HepG2 (cell line): Measurements from ENCODE around the gene NCOA7. TPM values are rescaled to one million over a fixed set of nuclear protein-coding genes. Genes with fewer than 3 reads are reported as not detected.

Source experiments
- CHCHD3 ChIP-seq: sonication (generic); formaldehyde crosslinking; IDR thresholded peaks from 2 replicates; pipeline ENCODE4 v1.8.0; 2022; ENCODE audit warnings: mild to moderate bottlenecking, missing genetic modification reagents, moderate library complexity
- FOXC1 ChIP-seq: sonication (generic); formaldehyde crosslinking; IDR thresholded peaks from 2 replicates; pipeline ENCODE4 v1.8.0; 2022; ENCODE audit warnings: mild to moderate bottlenecking, missing genetic modification reagents, borderline replicate concordance
- FOXM1 ChIP-seq: sonication (generic); formaldehyde crosslinking; IDR thresholded peaks from 2 replicates; pipeline ENCODE4 v1.5.0; 2020; ENCODE audit warnings: missing genetic modification reagents
- HES4 ChIP-seq: sonication (generic); formaldehyde crosslinking; IDR thresholded peaks from 2 replicates; pipeline ENCODE4 v1.9.0; 2021; ENCODE audit warnings: mild to moderate bottlenecking, missing genetic modification reagents, borderline replicate concordance
- KMT2B ChIP-seq: IDR thresholded peaks from 2 replicates; pipeline ENCODE4 v1.6.1; 2016; ENCODE audit warnings: missing genetic modification reagents, missing compliant biosample characterization
- NFE2L1 ChIP-seq: sonication (generic); formaldehyde crosslinking; IDR thresholded peaks from 2 replicates; pipeline ENCODE4 v1.4.0; 2020; ENCODE audit warnings: missing genetic modification reagents, mild to moderate bottlenecking, borderline replicate concordance
- NFYC ChIP-seq: IDR thresholded peaks from 2 replicates; pipeline ENCODE4 v1.6.1; 2016; ENCODE audit warnings: missing genetic modification reagents, missing compliant biosample characterization
- RELA ChIP-seq: sonication (generic); formaldehyde crosslinking; IDR thresholded peaks from 2 replicates; pipeline ENCODE4 v1.4.0; 2020; ENCODE audit warnings: missing genetic modification reagents
- SRSF1 ChIP-seq: fragments of 200-400 bp; formaldehyde crosslinking; optimal IDR thresholded peaks from 2 replicates; pipeline ENCODE3; 2017; ENCODE audit warnings: mild to moderate bottlenecking, low read depth, low read length, moderate library complexity
- ZFP90 ChIP-seq: sonication (generic); formaldehyde crosslinking; IDR thresholded peaks from 2 replicates; pipeline ENCODE4 v1.8.0; 2022; ENCODE audit warnings: missing genetic modification reagents, mild to moderate bottlenecking, inconsistent platforms, borderline replicate concordance
- ZNF558 ChIP-seq: sonication (generic); formaldehyde crosslinking; IDR thresholded peaks from 2 replicates; pipeline ENCODE4 v1.9.0; 2022; ENCODE audit warnings: mild to moderate bottlenecking, missing genetic modification reagents, borderline replicate concordance
- ZNF83 ChIP-seq: sonication (generic); formaldehyde crosslinking; IDR thresholded peaks from 2 replicates; pipeline ENCODE4 v1.4.0; 2020; ENCODE audit warnings: missing genetic modification reagents, mild to moderate bottlenecking, borderline replicate concordance
- polyA plus RNA-seq, 8 experiments: library from polyadenylated mRNA; depleted of rRNA in 3 of 8; stranded (reverse) in 7 of 8; unstranded in 1 of 8; fragments of >200 nt; fragmentation: Illumina TruSeq in 4 of 8; extraction: Trizol in 4 of 8; gene quantifications; 2 replicates each; pipeline versions ENCODE4 v1.2.1 to v1.2.3, GENCODE V29; 2011 to 2016; ENCODE audit warnings: low read depth in 4 of 8, missing spikeins in 1 of 8, mixed read lengths in 1 of 8; ENCODE audit not compliant: insufficient read depth in 1 of 8
- total RNA-seq, 5 experiments: library from RNA; depleted of rRNA; stranded (reverse); fragments of >200 nt; fragmentation: Illumina TruSeq; extraction: Trizol; gene quantifications; 2 replicates each; pipeline ENCODE4 v1.2.3, GENCODE V29; 2016; ENCODE audit warnings: low read depth in 1 of 5
- TF ChIP-seq, protein P1 (sequence below), 2 experiments: sonication (generic) in 1 of 2; formaldehyde crosslinking in 1 of 2; IDR thresholded peaks; 2 replicates each; pipeline versions ENCODE4 v1.6.1 to v1.9.0; 2014 to 2022; ENCODE audit warnings: antibody characterized with exemption in 1 of 2, borderline replicate concordance in 1 of 2, inconsistent platforms in 1 of 2, low read depth in 1 of 2, missing genetic modification reagents in 1 of 2
- TF ChIP-seq, protein P2 (sequence below): sonication (generic); formaldehyde crosslinking; IDR thresholded peaks from 2 replicates; pipeline ENCODE4 v1.4.0; 2020; ENCODE audit warnings: missing genetic modification reagents
- TF ChIP-seq, protein P3 (sequence below): sonication (generic); formaldehyde crosslinking; IDR thresholded peaks from 2 replicates; pipeline ENCODE4 v1.5.1; 2020; ENCODE audit warnings: missing genetic modification reagents, mild to moderate bottlenecking, borderline replicate concordance
- TF ChIP-seq, protein P4 (sequence below): sonication (generic); formaldehyde crosslinking; IDR thresholded peaks from 2 replicates; pipeline ENCODE4 v1.4.0; 2020; ENCODE audit warnings: mild to moderate bottlenecking, missing genetic modification reagents
- TF ChIP-seq, protein P5 (sequence below): IDR thresholded peaks from 2 replicates; pipeline ENCODE4 v1.6.1; 2018; ENCODE audit warnings: missing genetic modification reagents

The NCOA7 gene
- total and polyA plus RNA-seq, 2 of the 13 experiments (the other 11 are each of a cell fraction or from before 2014, with no cell fraction given): 13.6 to 20.8 TPM

DNA sequence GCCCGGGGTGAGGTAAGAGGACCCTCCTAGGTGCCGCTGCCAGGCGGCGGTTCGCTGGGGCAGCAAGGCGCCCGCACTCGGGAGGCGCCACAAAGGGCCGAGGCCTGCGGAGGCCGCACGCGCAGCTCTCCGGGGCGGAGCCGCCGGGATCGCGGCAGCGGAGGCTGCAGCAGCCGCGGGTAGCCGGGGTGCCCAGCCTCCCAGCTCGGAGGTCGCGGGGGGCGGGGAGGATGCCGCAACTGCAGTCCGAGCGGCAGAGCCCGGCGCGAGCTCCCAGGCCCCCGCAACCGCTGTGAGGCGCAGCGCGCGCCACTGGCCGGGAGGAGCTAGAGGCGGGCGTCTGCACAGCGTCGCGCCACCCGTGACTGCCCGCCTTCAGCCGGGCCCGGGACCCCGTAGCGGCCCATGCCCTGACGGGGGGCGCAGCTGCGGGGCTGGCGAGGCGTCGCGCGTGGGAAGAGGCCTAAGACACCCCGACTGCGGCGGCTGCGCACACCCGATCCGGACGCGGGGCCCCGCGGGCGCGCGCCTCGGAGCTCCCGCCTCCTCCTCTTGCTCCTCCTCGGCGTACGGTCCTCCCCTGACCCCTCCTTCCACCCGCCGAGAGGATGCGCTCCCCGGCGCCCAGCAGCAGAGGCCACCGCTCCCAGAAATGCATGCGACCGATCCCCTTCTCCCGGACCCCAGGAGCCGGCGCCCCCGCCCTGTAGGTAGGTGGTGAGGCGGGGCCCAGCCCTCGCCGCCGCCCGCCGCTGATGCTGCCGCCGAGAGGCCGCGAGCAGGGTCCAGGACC, at the start of gene NCOA7 (continued):
- TF ChIP-seq, protein P1, sequence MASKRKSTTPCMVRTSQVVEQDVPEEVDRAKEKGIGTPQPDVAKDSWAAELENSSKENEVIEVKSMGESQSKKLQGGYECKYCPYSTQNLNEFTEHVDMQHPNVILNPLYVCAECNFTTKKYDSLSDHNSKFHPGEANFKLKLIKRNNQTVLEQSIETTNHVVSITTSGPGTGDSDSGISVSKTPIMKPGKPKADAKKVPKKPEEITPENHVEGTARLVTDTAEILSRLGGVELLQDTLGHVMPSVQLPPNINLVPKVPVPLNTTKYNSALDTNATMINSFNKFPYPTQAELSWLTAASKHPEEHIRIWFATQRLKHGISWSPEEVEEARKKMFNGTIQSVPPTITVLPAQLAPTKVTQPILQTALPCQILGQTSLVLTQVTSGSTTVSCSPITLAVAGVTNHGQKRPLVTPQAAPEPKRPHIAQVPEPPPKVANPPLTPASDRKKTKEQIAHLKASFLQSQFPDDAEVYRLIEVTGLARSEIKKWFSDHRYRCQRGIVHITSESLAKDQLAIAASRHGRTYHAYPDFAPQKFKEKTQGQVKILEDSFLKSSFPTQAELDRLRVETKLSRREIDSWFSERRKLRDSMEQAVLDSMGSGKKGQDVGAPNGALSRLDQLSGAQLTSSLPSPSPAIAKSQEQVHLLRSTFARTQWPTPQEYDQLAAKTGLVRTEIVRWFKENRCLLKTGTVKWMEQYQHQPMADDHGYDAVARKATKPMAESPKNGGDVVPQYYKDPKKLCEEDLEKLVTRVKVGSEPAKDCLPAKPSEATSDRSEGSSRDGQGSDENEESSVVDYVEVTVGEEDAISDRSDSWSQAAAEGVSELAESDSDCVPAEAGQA (IDR thresholded peaks at IDR 0.05; ENCODE audit: low read depth): no peak; the same call in 1 of the 2 replicates
- TF ChIP-seq, protein P1 (CRISPR knock-in tag; IDR thresholded peaks at IDR 0.05; ENCODE audit: borderline replicate concordance): peak; percentile 67; the same call in 1 of the 2 replicates
- TF ChIP-seq, protein P2, sequence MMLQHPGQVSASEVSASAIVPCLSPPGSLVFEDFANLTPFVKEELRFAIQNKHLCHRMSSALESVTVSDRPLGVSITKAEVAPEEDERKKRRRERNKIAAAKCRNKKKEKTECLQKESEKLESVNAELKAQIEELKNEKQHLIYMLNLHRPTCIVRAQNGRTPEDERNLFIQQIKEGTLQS (CRISPR knock-in tag): peak; percentile 41; the same call in 1 of the 2 replicates
- TF ChIP-seq ZNF558 (CRISPR knock-in tag) (peak; percentile 94; the same call in 1 of the 2 replicates), NFE2L1 (CRISPR knock-in tag) (0 out of 2 replicates have a peak, but pooled peaks have one; percentile 70), ZFP90 (peak; percentile 59; the same call in 1 of the 2 replicates), CHCHD3 (peak; percentile 2; the same call in 1 of the 2 replicates), HES4 (peak; percentile 94), SRSF1 (no peak), KMT2B (CRISPR knock-in tag) (peak; percentile 80), ZNF83 (peak; percentile 96; the same call in 1 of the 2 replicates), NFYC (CRISPR knock-in tag) (no peak), RELA (no peak), FOXM1 (CRISPR knock-in tag) (no peak), FOXC1 (CRISPR knock-in tag) (peak; percentile 86; the same call in 1 of the 2 replicates)
- TF ChIP-seq, protein P3, sequence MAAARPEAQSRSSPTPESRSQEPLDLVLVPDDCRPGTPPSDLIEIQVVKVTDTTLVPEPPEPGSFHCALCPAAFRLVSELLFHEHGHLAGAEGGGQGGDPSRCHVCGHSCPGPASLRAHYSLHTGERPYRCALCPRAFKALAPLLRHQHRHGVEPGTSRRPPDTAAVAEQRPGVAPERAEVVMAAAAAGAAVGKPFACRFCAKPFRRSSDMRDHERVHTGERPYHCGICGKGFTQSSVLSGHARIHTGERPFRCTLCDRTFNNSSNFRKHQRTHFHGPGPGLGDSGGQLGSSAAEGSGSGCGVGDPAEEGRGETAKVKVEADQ (CRISPR knock-in tag): peak; percentile 72; the same call in 1 of the 2 replicates
- TF ChIP-seq, protein P4, sequence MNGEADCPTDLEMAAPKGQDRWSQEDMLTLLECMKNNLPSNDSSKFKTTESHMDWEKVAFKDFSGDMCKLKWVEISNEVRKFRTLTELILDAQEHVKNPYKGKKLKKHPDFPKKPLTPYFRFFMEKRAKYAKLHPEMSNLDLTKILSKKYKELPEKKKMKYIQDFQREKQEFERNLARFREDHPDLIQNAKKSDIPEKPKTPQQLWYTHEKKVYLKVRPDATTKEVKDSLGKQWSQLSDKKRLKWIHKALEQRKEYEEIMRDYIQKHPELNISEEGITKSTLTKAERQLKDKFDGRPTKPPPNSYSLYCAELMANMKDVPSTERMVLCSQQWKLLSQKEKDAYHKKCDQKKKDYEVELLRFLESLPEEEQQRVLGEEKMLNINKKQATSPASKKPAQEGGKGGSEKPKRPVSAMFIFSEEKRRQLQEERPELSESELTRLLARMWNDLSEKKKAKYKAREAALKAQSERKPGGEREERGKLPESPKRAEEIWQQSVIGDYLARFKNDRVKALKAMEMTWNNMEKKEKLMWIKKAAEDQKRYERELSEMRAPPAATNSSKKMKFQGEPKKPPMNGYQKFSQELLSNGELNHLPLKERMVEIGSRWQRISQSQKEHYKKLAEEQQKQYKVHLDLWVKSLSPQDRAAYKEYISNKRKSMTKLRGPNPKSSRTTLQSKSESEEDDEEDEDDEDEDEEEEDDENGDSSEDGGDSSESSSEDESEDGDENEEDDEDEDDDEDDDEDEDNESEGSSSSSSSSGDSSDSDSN: peak; percentile 97
- TF ChIP-seq, protein P5, sequence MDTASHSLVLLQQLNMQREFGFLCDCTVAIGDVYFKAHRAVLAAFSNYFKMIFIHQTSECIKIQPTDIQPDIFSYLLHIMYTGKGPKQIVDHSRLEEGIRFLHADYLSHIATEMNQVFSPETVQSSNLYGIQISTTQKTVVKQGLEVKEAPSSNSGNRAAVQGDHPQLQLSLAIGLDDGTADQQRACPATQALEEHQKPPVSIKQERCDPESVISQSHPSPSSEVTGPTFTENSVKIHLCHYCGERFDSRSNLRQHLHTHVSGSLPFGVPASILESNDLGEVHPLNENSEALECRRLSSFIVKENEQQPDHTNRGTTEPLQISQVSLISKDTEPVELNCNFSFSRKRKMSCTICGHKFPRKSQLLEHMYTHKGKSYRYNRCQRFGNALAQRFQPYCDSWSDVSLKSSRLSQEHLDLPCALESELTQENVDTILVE: peak; percentile 7; the same call in 1 of the 2 replicates
